ENCODE results near the gene PDLIM7. TPM values are rescaled to one million over a fixed set of nuclear protein-coding genes. Genes with fewer than 3 reads are reported as not detected.
"Not testable (repeated sequence)": the region's sequence is repeated elsewhere in the genome, so short reads cannot be mapped to it uniquely, and the experiment has no call there.

PDLIM7 gene, protein sequence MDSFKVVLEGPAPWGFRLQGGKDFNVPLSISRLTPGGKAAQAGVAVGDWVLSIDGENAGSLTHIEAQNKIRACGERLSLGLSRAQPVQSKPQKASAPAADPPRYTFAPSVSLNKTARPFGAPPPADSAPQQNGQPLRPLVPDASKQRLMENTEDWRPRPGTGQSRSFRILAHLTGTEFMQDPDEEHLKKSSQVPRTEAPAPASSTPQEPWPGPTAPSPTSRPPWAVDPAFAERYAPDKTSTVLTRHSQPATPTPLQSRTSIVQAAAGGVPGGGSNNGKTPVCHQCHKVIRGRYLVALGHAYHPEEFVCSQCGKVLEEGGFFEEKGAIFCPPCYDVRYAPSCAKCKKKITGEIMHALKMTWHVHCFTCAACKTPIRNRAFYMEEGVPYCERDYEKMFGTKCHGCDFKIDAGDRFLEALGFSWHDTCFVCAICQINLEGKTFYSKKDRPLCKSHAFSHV
- polyA plus RNA-seq (2014; cell fraction: cytosol; rRNA removed), result 85.0 and 96.3 TPM in 2 replicates
- polyA plus RNA-seq (2014; cell fraction: nucleus; rRNA removed), result 107 and 131 TPM in 2 replicates

DNA sequence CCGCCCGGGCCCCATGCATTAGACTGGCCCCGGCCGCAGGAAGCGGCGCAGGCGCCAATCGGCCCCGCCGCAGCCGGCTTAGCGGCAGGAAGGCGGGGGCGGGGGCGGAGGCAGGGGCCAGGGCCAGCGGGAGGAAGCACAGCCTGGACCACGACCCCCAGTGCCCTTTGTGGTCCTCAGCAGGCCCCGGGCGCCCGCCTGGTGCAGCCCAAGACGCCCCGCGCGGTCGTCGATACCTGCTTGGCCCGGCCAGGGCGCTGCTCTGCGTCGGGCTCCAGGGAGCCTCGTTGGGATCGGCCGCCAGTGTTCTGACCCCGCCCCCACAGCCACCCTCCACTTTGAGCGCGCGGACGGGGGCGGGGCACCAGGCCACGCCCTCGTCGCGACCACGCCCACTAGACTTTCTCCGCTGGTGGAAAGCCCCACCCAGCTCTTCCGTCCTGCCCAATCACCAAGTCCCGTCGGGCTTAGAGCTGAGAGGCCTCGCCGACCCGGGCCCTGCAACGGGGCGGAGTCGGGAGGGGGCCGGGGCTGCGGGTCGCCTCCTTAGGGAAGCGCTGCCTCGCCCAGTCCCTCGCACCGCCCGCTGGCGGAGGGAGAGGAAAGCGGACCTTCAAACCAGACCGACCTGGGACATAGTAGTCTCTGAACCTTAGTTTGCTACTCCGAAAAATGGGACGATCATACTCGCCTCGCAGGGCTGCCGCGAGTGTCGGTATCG is at the start of gene PDLIM7:
PDLIM7 (minus strand) TSS at position 313 of the 721 bp plus-strand sequence. CDS start 1,092 bp downstream, outside the sequence.
- DNase-seq (ENCODE audit: low spot score), result peak; percentile 98

DNA sequence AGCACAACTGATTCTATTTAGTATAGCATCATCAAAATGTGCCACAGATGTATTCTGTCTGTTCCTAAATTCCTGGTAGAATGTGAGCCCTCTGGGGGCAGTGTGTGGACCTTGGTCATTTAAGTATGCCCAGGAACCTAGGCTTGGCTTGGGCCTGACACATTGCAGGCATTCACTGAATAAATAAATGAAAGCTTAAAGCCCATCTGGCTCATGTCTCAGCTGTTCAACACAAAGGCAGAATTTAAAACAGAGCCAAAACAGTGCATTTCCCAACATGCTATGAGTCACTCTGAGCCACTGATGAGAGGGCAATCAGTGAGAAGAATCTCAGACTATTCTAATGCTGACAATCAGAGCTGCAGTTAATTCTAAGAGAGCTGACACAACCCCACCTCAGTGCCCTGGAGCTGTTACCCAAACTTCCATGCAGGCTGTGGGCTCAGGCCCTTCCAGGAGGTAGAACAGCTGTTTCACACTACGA is 48.9 kb upstream of the PDLIM7 start:
- DNase-seq (ENCODE audit: low spot score), result no peak

DNA sequence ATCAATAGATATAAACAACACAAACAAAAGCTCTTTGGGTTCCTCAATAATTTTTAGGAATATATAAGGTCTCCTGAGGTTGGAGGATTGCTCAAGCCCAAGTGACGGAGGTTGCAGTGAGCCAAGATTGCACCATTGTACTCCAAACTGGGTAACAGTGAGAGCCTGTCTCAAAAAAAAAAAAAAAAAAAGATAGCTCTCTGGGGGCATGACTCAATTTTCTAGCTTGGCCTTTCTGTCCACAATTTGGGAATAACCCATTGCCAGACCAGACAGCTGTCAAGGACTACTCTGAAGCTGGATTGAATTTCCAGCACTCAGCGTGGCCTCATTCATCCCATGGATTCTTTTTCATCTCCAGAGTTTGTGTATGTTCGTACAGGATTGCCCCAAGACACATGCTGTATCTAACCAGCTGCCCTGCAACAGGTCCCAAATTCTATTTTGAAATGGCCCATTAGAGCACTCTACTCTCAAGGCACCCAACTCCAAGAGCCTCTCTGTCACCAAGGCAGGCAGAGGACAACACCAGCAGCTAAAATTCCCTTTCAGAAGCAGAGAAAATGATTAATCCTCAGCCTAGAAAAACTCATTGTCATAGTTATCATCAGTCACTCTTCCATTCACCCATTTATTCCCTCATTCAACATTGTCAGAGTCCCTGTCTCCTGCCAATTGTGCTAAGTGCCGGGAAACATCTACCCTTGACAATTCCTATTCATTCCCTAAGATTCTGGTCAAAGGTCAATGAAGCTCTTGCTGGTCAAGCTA is 48.3 kb upstream of the PDLIM7 start:
- no peak for DNase-seq (ENCODE audit: low spot score)

DNA sequence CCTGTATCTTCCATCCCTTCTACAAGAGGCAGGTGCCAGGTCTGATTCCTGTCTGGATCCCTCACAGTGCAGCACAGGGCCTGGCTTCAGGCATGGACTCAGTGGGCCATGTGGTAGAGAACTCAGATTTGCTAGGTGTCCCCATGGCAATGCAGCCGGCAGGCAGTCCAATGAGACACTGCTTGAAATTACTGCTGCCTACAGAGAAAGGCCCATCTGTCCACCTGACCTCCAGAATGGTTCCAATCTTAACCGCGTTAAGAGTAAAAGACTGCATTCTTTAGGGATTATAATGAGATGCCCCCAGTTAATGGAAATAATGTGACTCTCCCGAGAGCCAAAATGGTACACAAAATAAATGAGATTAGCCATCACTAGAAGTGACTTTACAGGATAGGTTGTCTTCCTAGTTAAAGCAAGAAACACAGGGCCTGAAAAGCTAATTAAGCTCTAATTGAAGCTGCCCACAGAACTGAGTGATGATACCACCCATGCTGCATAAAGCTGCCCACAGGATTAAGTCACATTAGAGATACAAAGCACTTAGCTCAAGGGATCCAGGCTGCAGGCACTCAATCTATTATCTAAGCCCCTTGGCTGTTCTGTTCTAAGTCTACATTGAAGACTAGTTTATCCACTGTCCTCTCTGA is 45.5 kb upstream of the PDLIM7 start:
- no peak for DNase-seq (ENCODE audit: low spot score)

DNA sequence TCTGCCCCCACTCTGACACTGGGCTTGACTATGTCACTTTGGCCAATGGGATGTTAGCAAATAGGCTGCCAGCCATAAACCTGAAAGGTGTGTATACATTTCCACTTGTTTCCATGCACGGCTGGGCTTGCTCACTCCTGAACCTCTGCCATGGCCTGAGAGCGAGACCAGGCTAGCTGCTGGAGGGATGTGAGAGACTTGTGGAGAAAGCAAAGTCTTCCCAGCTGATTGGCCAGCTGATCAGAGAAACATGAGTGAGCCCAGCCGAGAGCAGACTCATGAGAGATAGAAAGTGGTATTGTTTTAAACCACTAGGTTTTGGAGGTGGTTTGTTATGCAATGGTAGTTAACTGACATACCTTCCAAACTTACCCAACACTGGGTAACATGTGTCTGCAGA is 43.0 kb upstream of the PDLIM7 start:
- no peak for DNase-seq (ENCODE audit: low spot score)

DNA sequence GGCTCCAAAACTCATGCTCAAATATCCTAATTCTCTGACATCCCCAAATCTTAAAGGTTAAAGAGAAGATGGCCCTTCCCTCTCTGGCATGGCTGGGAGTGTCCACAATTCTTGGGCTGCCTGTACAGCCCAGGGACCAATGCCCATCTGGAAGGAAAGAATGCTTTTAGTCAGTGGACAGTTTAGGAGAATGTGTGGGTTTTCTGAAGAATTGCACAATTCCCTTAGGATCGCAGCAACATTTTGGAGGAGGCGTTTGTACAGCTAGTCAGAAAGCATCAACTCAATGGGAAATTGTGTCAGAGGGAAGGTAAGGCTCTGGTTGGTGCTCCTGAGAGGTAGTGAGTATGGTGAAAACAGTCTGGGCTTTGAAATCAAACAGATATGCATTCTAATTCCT is 42.0 kb upstream of the PDLIM7 start:
- no peak for DNase-seq (ENCODE audit: low spot score)

DNA sequence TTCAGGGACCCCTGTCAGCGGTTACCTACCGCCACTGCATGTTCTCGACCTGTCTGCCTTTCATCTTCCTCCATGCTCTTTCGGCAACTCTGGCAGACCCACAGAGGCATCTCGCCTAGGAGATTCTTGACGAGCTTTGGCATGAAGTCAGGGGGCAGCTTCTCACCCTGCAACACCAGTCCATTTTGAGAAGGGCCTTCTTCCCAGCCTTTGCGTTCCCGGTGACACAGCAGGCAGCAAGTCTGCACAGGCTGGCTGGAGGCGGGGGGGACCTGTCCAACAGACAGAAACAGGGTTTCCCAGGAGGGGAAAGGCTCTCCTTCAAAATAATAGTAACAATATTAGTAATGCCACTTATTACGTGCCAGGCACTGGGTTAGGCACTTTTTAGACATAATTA is 41.5 kb upstream of the PDLIM7 start:
- no peak for DNase-seq (ENCODE audit: low spot score)

DNA sequence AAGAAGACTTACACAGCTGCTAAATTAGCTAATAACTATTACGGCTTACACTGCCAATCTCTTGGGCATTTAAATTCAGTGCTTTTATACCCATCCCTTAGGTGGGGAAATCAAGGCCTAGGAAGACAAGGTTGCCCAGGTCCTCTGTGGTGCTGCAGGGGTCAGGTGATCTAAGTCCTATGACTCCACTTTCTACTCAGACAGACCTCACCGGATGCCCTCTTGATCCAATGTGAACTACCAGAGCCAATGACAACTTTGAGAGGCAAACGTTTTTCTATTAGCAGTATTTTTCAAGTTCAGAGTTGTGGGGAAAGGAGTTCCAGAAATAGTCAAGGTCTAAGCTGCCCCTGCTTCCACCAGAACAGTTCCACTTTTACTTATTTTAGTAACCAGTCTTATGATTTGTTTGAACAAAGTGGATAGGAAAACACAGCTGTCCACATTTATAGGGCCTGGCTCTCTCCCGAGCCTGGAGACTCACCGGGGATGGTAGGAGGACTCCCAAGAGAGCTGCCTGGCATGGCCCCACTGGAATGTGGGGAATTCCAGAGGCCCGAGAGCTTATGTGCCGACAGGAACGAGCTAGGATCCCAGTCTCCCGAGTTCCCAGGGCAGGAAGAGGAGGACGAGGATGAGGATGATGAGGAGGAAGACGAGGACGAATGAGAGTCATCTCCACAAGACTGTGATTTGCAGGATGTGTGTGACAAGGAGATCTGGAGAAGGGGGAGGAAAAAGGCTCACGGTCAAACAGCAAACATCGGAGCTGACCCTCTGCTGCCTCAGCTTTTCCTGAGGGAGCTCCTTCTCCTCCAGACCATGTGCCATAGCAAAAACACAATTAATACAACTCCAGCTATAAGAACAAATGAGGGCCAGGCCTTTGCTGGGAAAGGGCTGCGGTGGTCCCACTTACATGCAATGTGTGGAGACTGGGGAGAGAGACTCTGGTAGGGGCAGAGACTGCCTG is 40.3 kb upstream of the PDLIM7 start:
- no peak for DNase-seq (ENCODE audit: low spot score)

DNA sequence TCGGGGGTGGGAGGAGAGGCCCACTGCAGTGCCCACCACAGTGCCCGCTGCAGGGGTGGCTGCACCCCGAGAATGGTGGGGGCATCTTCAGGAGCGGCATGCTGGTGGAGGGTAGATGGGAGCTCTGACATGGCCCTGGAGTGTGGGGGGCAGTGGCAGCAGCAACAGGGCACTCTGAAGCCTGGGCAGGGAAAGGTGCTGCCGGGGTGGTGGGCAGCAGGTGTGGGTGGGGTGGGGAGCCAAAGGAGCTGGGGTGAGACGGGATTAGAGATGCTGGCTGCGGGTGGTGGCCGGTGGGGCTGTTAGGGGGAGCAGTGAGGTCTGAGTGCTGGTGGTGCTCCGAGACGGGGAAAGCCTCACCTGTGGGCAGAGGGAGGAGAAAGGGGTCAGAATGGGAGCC is 39.0 kb upstream of the PDLIM7 start:
- no peak for DNase-seq (ENCODE audit: low spot score)

DNA sequence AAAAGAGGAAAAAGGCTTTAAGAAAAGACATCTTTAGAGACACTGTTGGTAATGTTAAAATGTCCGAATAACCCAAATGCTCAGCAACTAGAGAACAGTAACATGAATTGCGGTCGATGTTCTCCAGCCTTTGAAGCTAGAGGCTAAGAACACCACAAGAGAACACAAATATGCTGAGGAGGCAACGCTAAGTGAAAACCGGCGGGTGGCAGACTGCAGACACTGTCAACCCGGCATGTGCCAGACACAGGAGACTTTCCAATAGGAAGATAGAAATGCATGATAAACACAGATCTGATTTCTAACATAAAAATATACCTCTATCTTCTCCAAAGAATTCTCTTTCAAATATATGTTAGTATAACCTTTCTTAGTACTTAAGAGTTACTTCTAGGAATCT is 37.7 kb upstream of the PDLIM7 start:
- no peak for DNase-seq (ENCODE audit: low spot score)

DNA sequence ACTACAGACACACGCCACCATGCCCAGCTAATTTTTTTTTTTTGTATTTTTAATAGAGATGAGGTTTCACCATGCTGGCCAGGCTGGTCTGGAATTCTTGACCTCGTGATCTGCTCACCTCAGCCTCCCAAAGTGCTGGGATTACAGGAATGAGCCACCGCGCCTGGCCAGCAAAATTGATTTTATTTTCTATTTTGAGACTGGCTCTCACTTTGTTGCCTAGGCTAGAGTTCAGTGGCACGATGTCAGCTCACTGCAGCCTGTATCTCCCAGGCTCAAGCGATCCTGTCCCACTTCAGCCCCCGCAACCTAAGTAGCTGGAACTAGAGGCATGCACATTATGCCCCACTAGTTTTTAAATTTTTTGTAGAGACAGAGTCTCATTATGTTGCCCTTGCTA is 37.0 kb upstream of the PDLIM7 start:
- not testable (repeated sequence) for DNase-seq (ENCODE audit: low spot score)

DNA sequence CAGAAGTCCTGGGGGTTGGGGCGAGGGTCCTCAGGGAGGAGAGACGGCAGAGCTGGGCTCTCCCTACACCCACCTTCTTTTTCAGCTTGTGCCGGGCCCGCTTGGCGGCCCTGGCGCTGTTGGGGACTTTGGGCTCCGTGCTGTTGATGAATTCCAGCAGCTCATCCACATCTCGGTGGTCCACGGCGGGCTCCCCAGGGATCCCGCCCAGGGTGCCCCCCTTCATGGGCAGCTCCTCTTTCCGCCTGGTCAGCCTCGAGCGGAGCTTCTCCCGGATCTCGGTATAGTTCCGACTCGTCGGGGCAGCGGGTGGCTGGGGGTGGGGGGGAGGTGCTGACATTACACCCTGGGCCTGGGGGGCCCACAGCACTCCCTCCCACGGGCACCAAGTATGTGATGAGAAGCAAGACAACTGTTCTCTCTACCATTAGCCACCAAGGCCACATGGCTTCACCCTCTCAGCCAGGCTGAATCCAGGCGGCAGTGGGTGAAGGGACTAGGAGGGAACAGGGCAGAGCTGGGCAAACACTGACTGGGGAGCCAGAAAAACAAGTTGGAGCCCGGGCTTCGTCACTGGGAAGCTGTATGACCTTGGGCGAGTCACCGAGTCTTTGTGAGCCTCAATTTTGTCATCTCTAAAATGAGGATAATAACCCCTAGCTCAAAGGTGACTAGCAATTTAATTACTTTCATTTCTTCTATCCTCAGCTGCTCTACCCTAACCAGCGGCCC is 34.0 kb upstream of the PDLIM7 start:
- no peak for DNase-seq (ENCODE audit: low spot score)

DNA sequence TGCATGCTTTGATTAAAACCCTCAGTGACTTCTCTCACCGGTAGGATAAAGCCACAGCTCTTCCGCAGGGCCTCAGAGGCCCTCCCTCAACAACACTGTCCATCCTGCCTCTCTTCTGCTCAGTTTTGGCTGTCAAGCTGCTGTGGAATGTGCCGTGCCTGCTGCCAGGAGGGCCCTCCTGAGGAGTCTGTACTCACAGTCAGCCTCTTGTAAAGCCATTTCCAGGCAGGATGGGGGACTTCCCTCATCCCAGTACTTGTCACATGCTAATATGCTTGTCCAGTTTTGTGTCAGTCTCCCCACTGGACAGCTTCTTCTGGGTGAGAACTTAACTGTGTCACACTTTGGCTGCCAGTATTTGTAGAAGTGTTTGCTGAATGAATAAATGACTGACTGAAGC is 33.2 kb upstream of the PDLIM7 start:
- DNase-seq (ENCODE audit: low spot score), result no peak

DNA sequence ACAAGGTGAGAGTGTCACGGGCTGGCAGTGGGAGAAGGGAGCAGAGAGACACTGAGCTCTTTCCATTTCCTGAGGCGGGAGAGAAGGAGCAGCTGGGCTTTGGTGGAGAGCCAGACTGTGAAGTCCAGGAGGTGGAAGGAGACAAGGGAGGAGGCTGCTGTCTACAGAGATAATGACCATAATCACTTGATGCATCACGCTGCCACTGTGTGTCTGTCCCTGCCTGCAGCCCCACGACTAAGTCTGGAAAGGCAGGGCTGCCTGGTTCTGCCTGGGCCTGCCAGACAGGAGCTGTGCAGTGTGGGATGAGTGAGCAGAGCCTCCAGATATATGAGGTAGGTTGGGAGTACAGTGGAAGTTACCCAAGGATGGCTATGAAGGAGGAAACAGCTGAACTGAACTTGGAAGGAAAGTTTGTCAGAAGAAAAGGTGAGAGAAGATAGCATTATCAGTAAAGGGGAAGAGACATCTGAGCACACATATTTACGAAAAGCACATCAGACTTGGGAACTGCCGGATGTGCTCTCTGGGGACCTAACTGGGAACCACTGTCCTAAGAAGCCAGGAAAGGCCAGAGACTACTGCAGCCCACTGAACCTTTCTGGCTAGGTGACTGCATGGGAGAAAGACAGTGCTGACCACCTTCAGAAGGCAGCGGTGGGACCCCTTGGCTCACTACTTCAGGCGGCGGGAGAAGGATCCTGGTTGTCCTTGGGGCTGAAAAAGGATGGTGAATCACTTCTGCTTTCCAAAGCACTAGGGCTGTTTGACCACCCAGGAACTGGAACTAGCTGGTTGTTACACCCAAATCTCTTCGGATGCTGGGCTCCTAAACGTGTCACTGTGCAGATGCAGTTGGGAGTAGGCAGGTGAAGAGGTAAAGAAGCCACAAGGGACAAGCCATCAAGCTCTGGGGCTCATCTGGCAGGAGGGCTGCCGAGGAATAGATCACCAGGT is 32.1 kb upstream of the PDLIM7 start:
- no peak for DNase-seq (ENCODE audit: low spot score)

DNA sequence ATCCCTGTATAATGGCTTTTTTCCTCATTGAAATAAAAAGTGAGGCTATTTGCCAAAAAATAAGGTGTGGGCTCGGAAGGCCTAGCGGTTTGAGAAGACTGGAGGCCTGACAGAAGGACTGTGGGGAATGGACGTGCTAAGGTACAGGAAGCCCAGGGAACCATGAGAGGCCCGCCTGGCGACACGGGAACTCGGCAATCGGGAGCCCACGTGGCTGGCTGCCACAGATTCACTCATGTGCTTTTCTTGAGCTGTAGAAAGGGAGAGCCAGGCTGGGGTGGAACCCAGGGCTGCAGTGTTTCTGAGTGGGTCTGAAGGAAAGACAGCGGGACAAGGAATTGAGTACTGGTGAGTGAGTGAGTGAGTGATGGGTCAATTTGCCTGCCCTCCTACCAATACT is 31.2 kb upstream of the PDLIM7 start:
- DNase-seq (ENCODE audit: low spot score), result no peak

DNA sequence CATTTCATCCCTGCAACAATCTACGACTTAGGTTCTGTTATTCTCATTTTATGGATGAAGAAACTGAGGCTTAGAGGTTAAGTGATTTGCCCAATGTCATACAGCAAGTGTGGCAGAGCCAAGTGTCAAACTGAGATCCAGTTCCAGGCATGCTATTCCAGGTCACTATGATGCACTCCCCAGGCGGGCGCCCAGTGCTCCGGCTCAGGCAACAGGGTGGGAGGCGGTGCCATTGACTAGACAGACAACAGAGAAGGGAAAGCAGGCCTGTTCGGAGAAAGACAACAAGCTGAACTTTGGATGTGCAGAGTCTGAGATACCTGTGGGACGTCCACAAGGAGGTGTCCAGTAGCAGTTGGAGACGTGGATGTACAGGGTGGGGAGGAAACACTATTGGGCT is 30.2 kb upstream of the PDLIM7 start:
- DNase-seq (ENCODE audit: low spot score), result no peak

DNA sequence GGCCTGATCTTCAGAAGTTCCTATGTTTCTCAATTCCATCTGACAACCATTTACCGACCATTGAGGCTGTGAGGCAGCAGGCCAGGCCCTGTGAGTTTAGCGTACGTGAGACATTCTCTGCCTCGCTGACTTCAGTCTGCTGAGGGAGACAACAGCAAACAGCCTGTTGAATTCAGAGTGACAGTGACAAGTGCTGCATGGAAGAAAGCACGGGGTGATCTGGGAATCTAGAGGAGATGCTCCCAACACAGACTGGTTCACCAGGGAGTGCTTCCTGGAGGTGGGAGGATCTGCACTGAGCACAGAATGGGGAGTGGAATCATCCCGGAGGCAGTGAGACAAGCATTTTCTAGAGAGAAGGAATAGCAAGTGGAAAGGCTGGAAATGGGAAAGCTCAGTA is 29.4 kb upstream of the PDLIM7 start:
- no peak for DNase-seq (ENCODE audit: low spot score)

DNA sequence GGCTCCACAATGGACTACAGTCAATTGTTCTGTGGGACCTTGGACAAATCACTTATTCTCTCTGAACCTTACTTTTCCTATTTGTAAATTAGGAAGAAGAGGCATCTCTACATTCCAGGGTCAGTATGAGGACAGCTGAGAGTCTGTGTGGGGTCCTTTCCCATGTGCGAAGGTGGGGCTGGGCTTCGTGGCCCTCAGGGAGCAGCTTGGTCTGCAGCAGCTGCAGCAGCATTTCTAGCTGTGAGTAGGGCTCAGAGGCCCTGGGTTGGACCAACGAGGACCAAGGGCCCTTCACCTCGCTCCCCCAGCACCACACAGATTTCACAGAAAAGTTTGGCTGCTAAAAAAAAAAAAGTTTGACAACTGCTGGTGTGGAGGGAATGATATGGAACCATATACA is 28.8 kb upstream of the PDLIM7 start:
- DNase-seq (ENCODE audit: low spot score), result no peak
